Aortic smooth muscle cell (primary cell): ENCODE results near the gene VCY. TPM values are rescaled to one million over a fixed set of nuclear protein-coding genes. Genes with fewer than 3 reads are reported as not detected.

Experiments
- total RNA-seq: library from RNA; depleted of rRNA; stranded (reverse); fragments of >200 nt; gene quantifications from 2 replicates; pipeline ENCODE4 v1.2.3, GENCODE V29; 2014

The VCY gene
- total RNA-seq = not detected in 2 replicates

GRCh38 chrY:13986373-13986772, at the start of gene VCY:
VCY (minus strand) TSS chrY:13986473; CDS start chrY:13986440, 33 bp downstream.

Other genes with a start within 250 kb of the VCY start
- not detected in 2 replicates for gene VCY1B, start 69.8 kb upstream of the VCY start, total RNA-seq